ENCODE data around the gene FAAP20. TPM values are rescaled to one million over a fixed set of nuclear protein-coding genes. Genes with fewer than 3 reads are reported as not detected.

Gene FAAP20
- total and polyA plus RNA-seq, 9 of the 15 experiments (the other 6 are each of a cell fraction or from before 2014, with no cell fraction given) = 0.58 to 143 (median 9.9) TPM

DNA sequence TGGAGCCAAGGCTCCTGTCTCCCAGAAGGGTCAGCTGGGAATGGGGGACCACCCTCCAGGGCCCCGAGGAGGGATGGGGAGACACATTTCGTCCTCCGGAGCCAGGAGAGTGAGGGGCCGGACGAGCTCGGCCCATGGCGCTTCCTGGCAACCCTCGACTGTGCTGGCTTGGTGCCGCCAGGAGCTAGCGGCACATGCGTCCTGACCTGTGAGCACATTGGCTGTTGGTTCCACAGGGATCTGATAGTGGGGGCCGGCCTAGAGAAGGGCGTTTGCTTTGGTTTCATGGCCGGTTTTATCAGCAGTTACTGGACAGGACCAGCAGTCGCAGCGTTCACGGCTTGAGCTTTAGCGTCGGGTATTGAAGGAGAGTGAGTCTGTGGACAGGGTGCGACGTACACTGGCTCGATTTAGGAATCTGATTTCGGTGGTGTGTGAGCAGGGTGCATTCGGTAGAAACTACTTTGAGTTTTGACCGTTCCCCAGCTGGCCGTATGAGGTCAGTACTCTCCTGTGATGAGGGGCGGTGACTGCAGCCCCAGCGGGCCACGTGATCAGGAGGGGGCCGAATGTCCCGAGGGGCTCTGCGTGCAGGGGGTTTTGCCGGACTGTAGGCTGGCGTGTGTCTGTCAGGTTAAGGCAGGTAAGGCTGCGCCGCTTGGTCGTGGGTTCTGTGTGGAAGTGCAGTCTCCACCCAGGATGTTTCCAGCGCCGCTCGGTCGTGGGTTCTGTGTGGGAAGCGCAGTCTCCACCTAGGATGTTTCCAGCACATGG lies 18.7 kb downstream of the FAAP20 start (continued):
- TF ChIP-seq PHB (CRISPR knock-in tag; IDR thresholded peaks at IDR 0.05) = no peak
- no peak for TF ChIP-seq GTF2F1 (IDR thresholded peaks at IDR 0.05; ENCODE audit: low read depth, low read length)
- TF ChIP-seq TSC22D4 (tag; IDR thresholded peaks at IDR 0.05) = no peak
- TF ChIP-seq, protein P1, sequence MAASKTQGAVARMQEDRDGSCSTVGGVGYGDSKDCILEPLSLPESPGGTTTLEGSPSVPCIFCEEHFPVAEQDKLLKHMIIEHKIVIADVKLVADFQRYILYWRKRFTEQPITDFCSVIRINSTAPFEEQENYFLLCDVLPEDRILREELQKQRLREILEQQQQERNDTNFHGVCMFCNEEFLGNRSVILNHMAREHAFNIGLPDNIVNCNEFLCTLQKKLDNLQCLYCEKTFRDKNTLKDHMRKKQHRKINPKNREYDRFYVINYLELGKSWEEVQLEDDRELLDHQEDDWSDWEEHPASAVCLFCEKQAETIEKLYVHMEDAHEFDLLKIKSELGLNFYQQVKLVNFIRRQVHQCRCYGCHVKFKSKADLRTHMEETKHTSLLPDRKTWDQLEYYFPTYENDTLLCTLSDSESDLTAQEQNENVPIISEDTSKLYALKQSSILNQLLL (CRISPR knock-in tag; IDR thresholded peaks at IDR 0.05; ENCODE audit: borderline replicate concordance) = no peak
- no peak for TF ChIP-seq PHF20 (IDR thresholded peaks at IDR 0.05; ENCODE audit: partially characterized antibody)
- no peak for TF ChIP-seq BDP1 (IDR thresholded peaks at IDR 0.05; ENCODE audit: insufficient read depth, insufficient read length)
- TF ChIP-seq, protein P2, sequence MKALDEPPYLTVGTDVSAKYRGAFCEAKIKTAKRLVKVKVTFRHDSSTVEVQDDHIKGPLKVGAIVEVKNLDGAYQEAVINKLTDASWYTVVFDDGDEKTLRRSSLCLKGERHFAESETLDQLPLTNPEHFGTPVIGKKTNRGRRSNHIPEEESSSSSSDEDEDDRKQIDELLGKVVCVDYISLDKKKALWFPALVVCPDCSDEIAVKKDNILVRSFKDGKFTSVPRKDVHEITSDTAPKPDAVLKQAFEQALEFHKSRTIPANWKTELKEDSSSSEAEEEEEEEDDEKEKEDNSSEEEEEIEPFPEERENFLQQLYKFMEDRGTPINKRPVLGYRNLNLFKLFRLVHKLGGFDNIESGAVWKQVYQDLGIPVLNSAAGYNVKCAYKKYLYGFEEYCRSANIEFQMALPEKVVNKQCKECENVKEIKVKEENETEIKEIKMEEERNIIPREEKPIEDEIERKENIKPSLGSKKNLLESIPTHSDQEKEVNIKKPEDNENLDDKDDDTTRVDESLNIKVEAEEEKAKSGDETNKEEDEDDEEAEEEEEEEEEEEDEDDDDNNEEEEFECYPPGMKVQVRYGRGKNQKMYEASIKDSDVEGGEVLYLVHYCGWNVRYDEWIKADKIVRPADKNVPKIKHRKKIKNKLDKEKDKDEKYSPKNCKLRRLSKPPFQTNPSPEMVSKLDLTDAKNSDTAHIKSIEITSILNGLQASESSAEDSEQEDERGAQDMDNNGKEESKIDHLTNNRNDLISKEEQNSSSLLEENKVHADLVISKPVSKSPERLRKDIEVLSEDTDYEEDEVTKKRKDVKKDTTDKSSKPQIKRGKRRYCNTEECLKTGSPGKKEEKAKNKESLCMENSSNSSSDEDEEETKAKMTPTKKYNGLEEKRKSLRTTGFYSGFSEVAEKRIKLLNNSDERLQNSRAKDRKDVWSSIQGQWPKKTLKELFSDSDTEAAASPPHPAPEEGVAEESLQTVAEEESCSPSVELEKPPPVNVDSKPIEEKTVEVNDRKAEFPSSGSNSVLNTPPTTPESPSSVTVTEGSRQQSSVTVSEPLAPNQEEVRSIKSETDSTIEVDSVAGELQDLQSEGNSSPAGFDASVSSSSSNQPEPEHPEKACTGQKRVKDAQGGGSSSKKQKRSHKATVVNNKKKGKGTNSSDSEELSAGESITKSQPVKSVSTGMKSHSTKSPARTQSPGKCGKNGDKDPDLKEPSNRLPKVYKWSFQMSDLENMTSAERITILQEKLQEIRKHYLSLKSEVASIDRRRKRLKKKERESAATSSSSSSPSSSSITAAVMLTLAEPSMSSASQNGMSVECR (CRISPR knock-in tag; IDR thresholded peaks at IDR 0.05) = peak; percentile 67; the same call in 1 of the 2 replicates
- TF ChIP-seq MTA2 (IDR thresholded peaks at IDR 0.05; ENCODE audit: low read depth) = no peak
- no peak for TF ChIP-seq MCM3 (IDR thresholded peaks at IDR 0.05)
- TF ChIP-seq ARID1B (IDR thresholded peaks at IDR 0.05) = peak; percentile 56; the same call in 1 of the 2 replicates
- no peak for TF ChIP-seq MXI1 (IDR thresholded peaks at IDR 0.05; ENCODE audit: low read depth, low read length)
- TF ChIP-seq ZNF445 (CRISPR knock-in tag; IDR thresholded peaks at IDR 0.05; ENCODE audit: low read depth) = no peak
- TF ChIP-seq CC2D1A (IDR thresholded peaks at IDR 0.05) = 0 out of 2 replicates have a peak, but pooled peaks have one; percentile 57
- TF ChIP-seq, protein P3, sequence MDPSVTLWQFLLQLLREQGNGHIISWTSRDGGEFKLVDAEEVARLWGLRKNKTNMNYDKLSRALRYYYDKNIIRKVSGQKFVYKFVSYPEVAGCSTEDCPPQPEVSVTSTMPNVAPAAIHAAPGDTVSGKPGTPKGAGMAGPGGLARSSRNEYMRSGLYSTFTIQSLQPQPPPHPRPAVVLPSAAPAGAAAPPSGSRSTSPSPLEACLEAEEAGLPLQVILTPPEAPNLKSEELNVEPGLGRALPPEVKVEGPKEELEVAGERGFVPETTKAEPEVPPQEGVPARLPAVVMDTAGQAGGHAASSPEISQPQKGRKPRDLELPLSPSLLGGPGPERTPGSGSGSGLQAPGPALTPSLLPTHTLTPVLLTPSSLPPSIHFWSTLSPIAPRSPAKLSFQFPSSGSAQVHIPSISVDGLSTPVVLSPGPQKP (CRISPR knock-in tag; IDR thresholded peaks at IDR 0.05) = no peak
- peak; percentile 89 for TF ChIP-seq ATF7 (IDR thresholded peaks at IDR 0.05)
- no peak for TF ChIP-seq NCOA6 (IDR thresholded peaks at IDR 0.05)
- TF ChIP-seq RFX5 (IDR thresholded peaks at IDR 0.05; ENCODE audit: low read depth, low read length) = no peak
- TF ChIP-seq PML (IDR thresholded peaks at IDR 0.05; ENCODE audit: low read length) = 0 out of 2 replicates have a peak, but pooled peaks have one; percentile 32
- no peak for TF ChIP-seq TEAD2 (tag; IDR thresholded peaks at IDR 0.05)
